Tibial artery (tissue), 4 donors: ENCODE measurements around the gene ADAT3.

Source experiments
- DNase-seq, 2 donors: peaks; one replicate each; pipeline ENCODE4 v3.0.0-alpha.2; 2019
- H3K27ac ChIP-seq, 2 donors: fragments of 200-600 bp; sonication (generic) in 1 of 2; 1 replicate in 1 of 2; 2 replicates in 1 of 2; pipeline ENCODE4 v1.5.1; 2018 to 2019; ENCODE audit warnings: mild to moderate bottlenecking in 1 of 2
- H3K27me3 ChIP-seq, 2 donors: fragments of 200-600 bp; sonication (generic) in 1 of 2; one replicate each; pipeline versions ENCODE4 v1.5.1 to v1.6.0; 2016 to 2019
- H3K36me3 ChIP-seq, 3 donors: fragments of 200-600 bp; sonication (generic) in 2 of 3; one replicate each; pipeline ENCODE4 v1.5.1; 2016 to 2019; ENCODE audit warnings: mild to moderate bottlenecking in 2 of 3
- H3K4me1 ChIP-seq, 4 donors: fragments of 200-600 bp; sonication (generic) in 2 of 4; 1 replicate in 3 of 4; 2 replicates in 1 of 4; pipeline ENCODE4 v1.5.1; 2016 to 2019
- H3K4me3 ChIP-seq, 2 donors: fragments of 200-600 bp; sonication (generic) in 1 of 2; 1 replicate in 1 of 2; 2 replicates in 1 of 2; pipeline ENCODE4 v1.5.1; 2018 to 2019; ENCODE audit warnings: mild to moderate bottlenecking in 2 of 2
- H3K9me3 ChIP-seq, 3 donors: fragments of 200-600 bp; sonication (generic) in 1 of 3; one replicate each; pipeline ENCODE4 v1.5.1; 2016 to 2019
- CTCF ChIP-seq, 2 experiments: fragments of 200-600 bp in 1 of 2; fragments of 450-650 bp in 1 of 2; IDR thresholded peaks; one replicate each; pipeline ENCODE4 v1.5.1; 2017 to 2019; ENCODE audit warnings: antibody characterized with exemption in 2 of 2, mild to moderate bottlenecking in 1 of 2, moderate library complexity in 1 of 2
- intact Hi-C: fragments of 100-400 bp; cut with DNase I; formaldehyde crosslinking; loops from one replicate; pipeline ENCODE4 v1.15.0; 2023; ENCODE audit warnings: low total_unique reads

ADAT3 gene

DNA sequence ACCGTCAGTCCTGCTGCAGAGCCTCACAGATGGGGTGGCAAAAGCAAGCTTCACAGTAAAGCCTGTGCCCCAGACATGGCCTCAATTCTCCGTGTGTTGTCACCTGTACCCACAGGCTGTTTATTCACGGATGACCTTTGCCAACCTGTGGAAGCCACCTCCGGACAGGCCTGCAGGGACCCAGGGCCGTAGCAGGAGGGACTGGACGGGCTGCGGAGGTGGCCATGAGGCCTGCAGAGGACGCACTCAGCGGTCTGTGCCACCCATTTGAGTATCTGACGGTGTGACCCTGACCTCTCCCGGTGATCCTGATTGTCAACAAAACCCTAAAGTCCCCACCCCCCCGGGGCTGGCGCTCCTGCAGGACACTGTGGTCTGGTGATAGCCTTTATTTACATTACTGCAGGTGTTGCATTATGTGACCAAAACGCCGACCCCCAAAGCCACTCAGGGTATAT is 34.0 kb upstream of the ADAT3 start:
- H3K27ac ChIP-seq: no peak overlapping the region
- TF ChIP-seq CTCF (IDR thresholded peaks at IDR 0.05): no peak

GRCh38 chr19:1871630-1872029 is 33.6 kb upstream of the ADAT3 start:
- intact Hi-C loops: no loop called here
- no peak overlapping the region for H3K27ac ChIP-seq

More for the DNA sequence above, 34.0 kb upstream of the ADAT3 start:
- Histone ChIP-seq H3K4me1 (peaks cover 0 to 44% (median 25%) of the 10 kb centered on the region in 4 donors), H3K27me3 (no peaks in the 10 kb centered on the region), H3K36me3 (peaks cover 0 to 13% (median 4%) of the 10 kb centered on the region in 3 donors), H3K9me3 (no peaks in the 10 kb centered on the region), H3K4me3 (no peak overlapping the region)
- no peak for DNase-seq
- intact Hi-C loops: no loop called here

GRCh38 chr19:1872807-1873523 is 32.2 kb upstream of the ADAT3 start:
- intact Hi-C loops: no loop called here
- peak overlapping the region in 1 of 2 donors; percentile 94 for H3K4me3 ChIP-seq
- TF ChIP-seq CTCF (IDR thresholded peaks at IDR 0.05): no peak
- H3K27ac ChIP-seq: peak overlapping the region; percentile 5 to 60
- peaks cover 0 to 51% (median 32%) of the 10 kb centered on the region in 4 donors for H3K4me1 ChIP-seq
- no peaks in the 10 kb centered on the region for H3K27me3 ChIP-seq
- DNase-seq: no peak
- no peaks in the 10 kb centered on the region for H3K9me3 ChIP-seq
- H3K36me3 ChIP-seq: peaks cover 0 to 13% (median 4%) of the 10 kb centered on the region in 3 donors

More at GRCh38 chr19:1871630-1872029, 33.6 kb upstream of the ADAT3 start:
- H3K4me3 ChIP-seq: no peak overlapping the region
- peaks cover 0 to 13% (median 4%) of the 10 kb centered on the region in 3 donors for H3K36me3 ChIP-seq
- H3K27me3 ChIP-seq: no peaks in the 10 kb centered on the region
- H3K4me1 ChIP-seq: peaks cover 0 to 48% (median 29%) of the 10 kb centered on the region in 4 donors
- H3K9me3 ChIP-seq: no peaks in the 10 kb centered on the region
- no peak for DNase-seq
- TF ChIP-seq CTCF (IDR thresholded peaks at IDR 0.05): no peak

GRCh38 chr19:1873524-1874473 is 31.4 kb upstream of the ADAT3 start:
- H3K4me3 ChIP-seq: peak overlapping the region in 1 of 2 donors; percentile 94
- peak in 1 of 2 donors; percentile 68 for DNase-seq
- H3K27ac ChIP-seq: peak overlapping the region; percentile 5 to 60

More at GRCh38 chr19:1873524-1874473, 31.4 kb upstream of the ADAT3 start:
- Histone ChIP-seq H3K9me3 (no peaks in the 10 kb centered on the region), H3K36me3 (peaks cover 0 to 19% (median 4%) of the 10 kb centered on the region in 3 donors), H3K4me1 (peaks cover 0 to 51% (median 32%) of the 10 kb centered on the region in 4 donors), H3K27me3 (no peaks in the 10 kb centered on the region)
- TF ChIP-seq CTCF (IDR thresholded peaks at IDR 0.05): no peak
- intact Hi-C loops: no loop called here
